C4-2B (cell line): ENCODE measurements around the gene SRPK2.
"Not testable (repeated sequence)": the region's sequence is repeated elsewhere in the genome, so short reads cannot be mapped to it uniquely, and the experiment has no call there.

Experiments
- H3K27ac ChIP-seq: fragments of 450-650 bp; 2 replicates; pipeline ENCODE4 v1.5.1; 2017
- ZFX ChIP-seq: fragments of 450-650 bp; IDR thresholded peaks from 2 replicates; pipeline ENCODE4 v1.6.1; 2017
- TF ChIP-seq, protein P1 (sequence below): fragments of 450-650 bp; conservative IDR thresholded peaks from 2 replicates; pipeline ENCODE4 v1.5.1; 2017; ENCODE audit warnings: mild to moderate bottlenecking

SRPK2 gene

DNA sequence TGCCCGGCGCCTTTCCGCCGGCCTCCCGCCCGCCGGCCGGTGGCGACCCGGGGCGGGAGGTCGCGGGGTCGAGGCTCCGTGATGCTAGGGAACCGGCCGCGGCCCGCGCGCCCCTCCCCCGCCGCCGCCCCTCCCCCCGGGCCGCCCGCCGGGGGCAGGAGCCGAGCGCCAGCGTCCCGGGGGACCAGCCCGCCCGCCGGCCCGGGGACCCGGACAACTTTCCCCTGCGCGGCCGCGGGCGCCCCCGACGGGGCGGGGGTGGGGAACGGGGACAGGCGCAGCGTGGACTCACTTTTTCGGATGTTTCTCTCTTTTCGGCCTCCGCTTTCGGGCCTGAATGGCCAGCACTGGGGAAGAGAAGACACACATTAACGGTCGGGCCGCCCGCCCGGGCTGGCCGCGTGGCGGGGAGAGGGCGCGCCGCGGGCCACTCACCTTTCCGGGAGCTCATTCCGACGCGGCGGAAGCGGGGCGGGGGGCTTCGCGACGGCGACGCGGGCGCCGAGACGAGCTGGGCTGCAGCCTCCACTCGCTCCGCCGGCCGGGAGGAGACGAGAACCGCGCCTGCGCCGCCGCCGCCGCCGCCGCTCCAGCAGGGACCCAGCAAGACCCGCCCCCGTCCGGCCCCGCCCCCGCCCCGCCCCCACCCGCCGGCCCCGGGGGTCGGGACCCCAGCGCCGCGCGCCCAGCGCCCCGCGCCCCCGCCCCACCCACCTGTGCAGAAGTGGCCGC lies at the start of gene SRPK2:
Gene SRPK2, minus strand, starts transcription at position 566 of the 732 bp plus-strand sequence.
- TF ChIP-seq ZFX: peak; percentile 89
- TF ChIP-seq, protein P1, sequence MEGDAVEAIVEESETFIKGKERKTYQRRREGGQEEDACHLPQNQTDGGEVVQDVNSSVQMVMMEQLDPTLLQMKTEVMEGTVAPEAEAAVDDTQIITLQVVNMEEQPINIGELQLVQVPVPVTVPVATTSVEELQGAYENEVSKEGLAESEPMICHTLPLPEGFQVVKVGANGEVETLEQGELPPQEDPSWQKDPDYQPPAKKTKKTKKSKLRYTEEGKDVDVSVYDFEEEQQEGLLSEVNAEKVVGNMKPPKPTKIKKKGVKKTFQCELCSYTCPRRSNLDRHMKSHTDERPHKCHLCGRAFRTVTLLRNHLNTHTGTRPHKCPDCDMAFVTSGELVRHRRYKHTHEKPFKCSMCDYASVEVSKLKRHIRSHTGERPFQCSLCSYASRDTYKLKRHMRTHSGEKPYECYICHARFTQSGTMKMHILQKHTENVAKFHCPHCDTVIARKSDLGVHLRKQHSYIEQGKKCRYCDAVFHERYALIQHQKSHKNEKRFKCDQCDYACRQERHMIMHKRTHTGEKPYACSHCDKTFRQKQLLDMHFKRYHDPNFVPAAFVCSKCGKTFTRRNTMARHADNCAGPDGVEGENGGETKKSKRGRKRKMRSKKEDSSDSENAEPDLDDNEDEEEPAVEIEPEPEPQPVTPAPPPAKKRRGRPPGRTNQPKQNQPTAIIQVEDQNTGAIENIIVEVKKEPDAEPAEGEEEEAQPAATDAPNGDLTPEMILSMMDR: no peak
- H3K27ac ChIP-seq: peak within 1 kb of the TSS; percentile 81

DNA sequence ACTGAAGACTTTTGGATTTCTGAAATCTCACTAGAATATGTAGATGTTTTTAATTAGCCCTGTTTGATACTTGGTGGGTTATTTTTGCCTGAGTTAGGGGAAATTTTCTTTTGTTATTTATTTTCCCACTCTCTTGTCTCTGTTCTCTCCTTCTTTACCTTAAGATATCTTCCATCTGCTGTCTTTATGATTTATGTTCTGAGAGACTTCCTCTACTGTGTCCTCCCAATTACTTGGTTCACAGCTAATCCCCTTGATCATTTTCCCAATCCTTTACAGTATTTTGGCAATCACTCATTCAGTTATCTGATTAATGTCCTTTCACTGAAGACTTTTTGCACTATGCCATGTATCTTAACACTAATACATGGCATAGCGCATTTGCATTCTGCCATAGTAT lies 49.5 kb upstream of the SRPK2 start:
- no peak for TF ChIP-seq ZFX
- TF ChIP-seq, protein P1: no peak
- H3K27ac ChIP-seq: no peak overlapping the region

DNA sequence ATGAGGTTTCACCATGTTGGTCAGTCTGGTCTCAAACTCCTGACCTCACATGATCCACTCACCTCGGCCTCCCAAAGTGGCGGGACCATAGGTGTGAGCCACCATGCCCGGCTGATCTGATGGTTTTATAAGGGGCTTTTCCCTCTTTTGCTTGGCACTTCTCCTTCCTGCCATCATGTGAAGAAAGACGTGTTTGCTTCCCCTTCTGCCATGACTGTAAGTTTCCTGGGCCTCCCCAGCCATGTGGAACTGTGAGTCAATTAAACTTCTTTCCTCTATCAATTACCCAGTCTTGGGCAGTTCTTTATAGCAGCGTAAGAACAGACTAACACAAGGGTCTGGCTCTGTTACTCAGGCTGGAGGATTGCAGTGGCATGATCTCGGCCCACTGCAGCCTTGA lies 48.6 kb upstream of the SRPK2 start:
- H3K27ac ChIP-seq: not testable (repeated sequence)

DNA sequence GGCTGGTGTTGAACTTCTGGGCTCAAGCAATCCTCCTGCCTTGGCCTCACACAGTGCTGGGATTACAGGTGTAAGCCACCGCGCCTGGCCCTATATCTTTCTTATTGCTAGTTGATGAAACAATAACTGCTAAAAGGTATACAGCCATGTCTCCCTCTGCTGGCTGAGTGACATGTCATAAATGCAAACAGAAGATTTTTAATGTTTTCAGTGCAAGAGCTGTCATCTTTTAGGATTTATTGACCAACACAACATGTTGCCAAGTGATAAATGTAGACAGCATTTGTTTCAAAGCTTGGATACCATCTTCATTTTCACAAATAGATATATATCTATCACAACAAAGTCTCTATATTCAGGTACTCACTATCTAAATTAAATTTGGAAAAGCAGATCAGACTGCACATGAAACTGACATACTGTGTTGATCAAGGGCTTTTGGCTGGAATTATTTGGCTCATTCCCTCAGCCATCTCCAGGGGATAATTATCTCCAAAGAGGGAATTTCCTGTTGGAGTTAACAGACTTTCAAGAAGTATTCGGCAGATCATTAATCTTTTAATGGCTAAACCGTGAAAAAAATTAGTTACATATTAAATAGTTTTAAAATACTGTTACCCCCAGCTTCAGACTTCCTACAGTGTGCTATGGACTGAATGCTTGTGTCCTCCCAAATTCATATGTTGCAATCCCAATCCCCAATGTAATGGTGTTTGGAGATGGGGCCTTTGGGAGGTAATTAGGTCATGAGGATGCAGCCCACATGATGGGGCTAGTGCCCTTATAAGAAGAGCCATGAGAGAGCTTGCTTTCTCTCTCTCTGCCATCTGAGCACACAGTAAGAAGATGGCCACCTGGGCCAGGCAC lies 41.3 kb upstream of the SRPK2 start:
- TF ChIP-seq, protein P1: peak; percentile 91
- TF ChIP-seq ZFX: no peak

DNA sequence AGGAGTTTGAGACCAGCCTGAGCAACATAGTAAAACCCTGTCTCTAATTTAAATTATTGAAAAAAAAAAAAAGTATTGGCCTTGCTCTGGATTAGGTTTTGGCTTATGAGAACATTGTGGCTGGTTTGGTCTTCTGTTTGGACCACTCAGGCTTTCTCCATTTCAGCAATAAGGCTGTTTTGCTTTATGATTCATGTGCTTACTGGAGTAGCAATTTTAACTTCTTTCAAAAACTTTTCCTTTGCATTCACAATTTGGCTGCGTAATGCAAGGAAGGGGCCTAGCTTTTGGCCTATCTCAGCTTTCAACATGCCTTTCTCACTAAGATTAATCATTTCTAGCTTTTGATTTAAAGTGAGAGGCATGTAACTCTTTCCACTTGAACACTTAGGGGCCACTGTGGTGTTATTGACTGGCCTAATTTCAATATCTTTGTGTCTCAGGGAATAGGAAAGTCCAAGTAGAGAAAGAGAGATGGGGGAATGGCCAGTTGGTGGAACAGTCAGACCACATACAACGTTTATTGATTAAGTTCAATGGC lies 38.0 kb upstream of the SRPK2 start:
- no peak overlapping the region for H3K27ac ChIP-seq
- no peak for TF ChIP-seq ZFX
- TF ChIP-seq, protein P1: no peak

More for the DNA sequence above, 41.3 kb upstream of the SRPK2 start:
- H3K27ac ChIP-seq: no peak overlapping the region

DNA sequence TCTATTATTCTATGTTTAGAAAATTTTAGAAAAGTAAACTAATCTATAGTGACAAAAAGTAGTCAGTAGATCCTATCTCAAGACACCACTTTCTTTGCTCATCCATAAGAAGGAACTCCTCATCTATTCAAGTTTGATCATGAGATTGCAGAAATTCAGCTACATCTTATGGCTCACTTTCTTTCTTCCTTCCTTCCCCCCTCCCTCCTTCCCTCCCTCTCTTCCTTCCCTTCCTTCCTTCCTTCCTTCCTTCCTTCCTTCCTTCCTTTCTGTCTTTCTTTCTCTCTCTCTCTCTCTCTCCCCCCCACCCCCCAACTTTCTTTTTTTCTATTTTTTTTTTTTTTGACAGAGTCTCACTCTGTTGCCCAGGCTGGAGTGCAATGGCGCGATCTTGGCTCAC lies 35.3 kb upstream of the SRPK2 start:
- TF ChIP-seq, protein P1: no peak
- no peak for TF ChIP-seq ZFX
- no peak overlapping the region for H3K27ac ChIP-seq

DNA sequence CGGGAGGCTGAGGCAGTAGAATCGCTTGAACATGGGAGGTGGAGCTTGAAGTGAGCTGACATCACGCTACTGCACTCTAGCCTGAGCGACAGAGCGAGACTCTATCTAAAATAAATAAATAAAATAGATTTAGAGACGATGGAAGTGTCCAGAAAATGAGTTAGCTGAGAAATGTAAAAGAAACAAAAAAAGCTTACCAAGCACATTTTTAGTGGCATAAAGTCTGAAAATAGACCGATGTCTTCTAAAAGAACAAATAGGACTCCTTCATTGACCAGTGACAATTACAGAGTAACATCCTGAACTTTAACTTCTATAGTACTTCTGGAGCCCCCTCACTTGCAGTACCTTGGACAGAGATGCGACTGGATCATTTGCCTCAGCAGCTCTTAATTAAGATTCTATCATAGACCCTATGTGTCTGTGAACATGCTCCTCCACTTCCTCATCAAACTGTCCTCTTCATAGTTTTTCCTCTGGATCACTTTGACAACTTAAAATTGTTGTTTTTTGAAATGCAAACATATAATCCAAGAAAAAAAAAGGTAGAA lies 25.2 kb upstream of the SRPK2 start:
- no peak overlapping the region for H3K27ac ChIP-seq
- TF ChIP-seq, protein P1: no peak
- TF ChIP-seq ZFX: no peak

DNA sequence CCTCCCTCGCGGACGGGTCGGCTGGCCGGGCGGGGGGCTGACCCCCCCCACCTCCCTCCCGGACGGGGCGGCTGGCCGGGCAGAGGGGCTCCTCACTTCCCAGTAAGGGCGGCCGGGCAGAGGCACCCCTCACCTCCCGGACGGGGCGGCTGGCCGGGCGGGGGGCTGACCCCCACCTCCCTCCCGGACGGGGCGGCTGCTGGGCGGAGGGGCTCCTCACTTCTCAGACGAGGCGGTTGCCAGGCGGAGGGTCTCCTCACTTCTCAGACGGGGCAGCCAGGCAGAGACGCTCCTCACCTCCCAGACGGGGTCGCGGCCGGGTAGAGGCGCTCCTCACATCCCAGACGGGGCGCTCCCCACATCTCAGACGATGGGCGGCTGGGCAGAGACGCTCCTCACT lies 22.1 kb upstream of the SRPK2 start:
- not testable (repeated sequence) for H3K27ac ChIP-seq

DNA sequence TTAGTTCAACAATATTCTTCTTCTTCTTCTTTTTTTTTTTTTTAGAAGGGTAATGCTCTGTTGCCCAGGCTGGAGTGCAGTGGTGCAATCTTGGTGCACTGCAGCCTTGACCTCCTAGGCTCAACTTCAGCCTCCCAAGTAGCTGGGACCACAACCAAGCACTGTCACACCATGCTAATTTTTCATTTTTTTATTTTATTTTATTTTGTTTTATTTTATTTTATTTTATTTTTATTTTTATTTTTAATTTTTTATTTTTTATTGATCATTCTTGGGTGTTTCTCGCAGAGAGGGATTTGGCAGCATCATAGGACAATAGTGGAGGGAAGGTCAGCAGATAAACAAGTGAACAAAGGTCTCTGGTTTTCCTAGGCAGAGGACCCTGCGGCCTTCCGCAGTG lies 21.1 kb upstream of the SRPK2 start:
- not testable (repeated sequence) for H3K27ac ChIP-seq
